Retina (tissue), 1 donor: ENCODE measurements around the gene SLC7A6.
A peak's percentile ranks its signal among the peaks of the same experiment; 100 is the strongest.

ENCODE experiments used
- DNase-seq: peaks from one replicate; pipeline ENCODE4 v3.0.0-alpha.2; 2016

SLC7A6 gene

DNA sequence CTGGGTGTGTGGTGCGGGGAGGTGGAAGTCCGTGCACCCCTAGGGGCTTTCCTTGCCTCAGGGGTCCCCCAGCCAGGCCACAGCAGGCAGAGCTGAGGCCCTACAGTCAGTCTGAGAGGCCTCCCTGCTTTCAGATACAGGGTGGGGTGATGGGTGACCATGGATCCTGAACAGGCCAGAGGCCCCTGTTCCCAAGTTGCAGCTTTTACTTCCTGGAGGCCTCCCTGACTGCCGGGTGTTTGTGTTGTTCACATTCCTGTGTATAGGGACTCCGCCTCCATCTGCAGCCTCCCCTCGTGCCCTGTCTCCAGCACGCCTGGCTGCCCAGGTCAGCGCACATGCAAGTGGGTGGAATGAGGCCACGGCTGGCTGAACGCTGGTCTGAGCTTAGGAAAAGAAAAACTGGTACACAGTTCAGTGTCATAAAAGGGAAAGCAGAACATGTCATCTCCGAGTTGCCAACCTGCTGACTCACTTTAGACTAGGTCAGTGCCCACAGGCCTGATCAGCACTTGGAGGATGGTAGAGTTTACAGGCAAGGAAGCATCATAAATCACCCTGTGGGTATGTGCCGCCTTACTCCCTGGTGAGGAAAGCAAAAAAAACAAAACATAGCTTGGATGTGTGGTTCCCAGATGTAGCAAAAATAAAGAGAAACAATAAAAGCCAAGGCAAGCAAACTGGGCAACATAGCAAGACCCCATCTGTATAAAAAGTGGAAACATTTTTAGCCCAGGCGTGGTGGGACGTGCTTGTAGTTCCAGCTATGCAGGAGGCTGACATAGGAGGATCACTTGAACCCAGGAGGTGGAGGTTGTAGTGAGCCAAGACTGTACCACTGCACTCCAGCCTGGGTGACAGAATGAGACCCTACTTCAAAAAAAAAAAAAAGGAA lies 6.2 kb upstream of the SLC7A6 start:
- peak; percentile 83 for DNase-seq

DNA sequence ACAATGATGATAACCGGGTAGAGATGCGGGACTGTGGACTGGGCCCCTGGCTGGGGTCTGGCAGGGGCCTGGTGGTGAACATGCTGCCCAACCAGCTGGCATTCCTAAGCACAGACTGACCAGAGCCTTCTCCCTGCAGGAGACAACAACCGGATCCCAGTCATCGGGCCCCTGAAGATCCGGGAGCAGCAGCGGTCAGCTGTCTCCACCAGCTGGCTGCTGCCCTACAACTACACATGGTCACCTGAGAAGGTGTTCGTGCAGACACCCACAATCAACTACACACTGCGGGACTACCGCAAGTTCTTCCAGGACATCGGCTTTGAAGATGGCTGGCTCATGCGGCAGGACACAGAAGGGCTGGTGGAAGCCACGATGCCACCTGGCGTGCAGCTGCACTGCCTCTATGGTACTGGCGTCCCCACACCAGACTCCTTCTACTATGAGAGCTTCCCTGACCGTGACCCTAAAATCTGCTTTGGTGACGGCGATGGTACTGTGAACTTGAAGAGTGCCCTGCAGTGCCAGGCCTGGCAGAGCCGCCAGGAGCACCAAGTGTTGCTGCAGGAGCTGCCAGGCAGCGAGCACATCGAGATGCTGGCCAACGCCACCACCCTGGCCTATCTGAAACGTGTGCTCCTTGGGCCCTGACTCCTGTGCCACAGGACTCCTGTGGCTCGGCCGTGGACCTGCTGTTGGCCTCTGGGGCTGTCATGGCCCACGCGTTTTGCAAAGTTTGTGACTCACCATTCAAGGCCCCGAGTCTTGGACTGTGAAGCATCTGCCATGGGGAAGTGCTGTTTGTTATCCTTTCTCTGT lies 5.1 kb upstream of the SLC7A6 start:
- DNase-seq, result no peak

DNA sequence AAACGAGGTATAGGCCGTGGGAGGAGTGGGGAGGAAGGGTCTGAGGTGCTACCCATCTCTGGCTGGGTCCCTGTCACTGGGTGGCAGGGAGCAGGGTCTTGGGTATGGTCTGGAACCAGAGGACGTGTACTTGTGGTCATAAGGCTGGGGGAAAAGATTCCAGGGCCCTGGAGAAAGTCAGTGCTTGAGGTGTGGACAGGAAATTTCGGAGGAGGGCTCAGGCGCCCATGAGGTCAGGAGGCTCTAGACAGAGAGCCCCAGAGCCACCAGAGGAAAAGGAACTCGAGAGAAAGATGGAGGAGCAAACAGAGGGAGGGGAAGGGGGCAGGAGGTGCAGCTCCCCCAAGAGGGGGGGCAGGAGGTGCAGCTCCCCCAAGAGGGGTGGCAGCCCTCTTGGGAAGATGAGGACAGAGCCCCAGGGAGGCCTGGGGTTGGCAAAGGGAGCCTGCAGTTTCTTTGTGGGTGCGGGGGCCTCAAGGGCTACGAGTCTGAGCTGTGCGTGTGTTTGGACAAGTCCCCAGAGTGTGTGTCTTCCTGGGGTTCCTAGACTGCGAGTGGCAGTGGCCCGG lies 683 bp upstream of the SLC7A6 start:
- DNase-seq, result no peak

DNA sequence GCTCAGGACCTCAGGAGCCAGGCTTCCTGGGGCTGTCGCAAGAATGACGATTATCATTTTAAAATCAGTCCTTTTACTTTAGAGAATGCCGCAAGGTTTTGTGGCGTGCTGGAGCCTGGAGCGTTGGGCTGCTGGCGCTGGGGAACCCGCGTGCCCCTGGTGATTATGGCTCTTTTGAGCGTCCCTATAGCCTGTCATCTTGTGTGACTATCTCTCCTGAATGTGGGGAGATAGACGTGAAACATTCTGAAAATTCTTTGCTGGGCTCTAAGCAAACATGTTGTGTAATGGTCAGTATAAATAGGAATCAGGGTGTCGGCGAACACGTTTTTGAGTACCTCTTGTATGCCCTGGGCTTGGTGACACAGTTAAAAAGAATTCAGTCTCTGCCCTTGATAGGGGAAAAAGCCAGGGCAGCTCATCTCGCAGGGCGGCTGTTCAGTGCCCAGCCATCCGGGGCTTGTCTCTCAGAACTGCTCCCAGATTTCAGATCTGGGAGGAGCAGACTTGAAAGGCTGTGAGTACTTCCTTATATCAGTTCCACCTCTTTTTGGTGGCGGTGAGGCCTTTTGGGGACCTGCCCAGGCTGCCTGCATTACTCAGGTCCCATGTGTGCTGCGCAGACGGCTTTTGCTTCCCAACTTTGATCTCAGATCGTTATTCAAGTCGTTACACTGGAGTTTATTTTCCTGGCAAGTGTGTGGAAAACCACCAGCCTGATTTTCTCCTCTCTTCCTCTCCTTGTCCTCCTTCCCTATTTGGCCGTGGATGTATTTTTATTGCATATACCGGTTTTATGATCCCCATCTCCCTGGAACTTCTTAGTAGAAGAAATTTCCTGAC lies 973 bp downstream of the SLC7A6 start:
- no peak for DNase-seq

DNA sequence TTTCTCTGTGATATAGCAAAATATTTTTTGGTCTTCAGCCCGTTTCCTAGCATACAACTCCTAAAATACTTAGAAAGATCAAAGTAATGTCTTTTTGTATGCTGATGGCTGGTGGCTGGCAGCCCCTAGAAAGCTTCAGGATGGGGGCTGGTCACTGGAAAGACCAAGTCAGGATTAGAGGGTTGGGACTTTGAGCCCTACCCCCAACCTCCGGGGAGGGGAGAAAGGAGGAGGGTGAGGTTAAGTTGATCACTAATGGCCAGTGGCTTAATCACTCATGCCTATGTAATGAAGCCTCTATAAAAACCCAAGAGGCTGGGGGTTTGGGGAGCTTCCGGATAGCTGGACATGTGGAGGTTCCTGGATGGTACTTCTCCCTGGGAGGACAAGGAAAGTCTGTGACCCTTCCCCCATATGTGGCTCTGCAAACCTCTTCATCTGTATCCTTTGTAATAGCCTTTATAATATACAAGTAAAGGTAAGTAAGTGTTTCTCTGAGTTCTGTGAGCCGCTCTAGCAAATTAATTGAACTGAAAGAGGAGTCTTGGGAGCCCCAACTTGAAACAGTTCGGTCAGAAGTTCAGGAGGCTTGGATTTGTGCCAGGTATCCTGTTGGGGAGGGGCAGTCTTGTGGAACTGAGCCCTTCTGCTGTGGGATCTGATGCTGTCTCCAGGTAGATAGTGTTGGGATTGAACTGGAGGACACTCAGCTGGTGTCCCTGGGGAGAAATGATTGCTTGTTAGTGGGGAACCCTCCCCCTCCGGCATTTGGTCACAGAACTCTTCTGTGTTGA lies 3.5 kb downstream of the SLC7A6 start:
- DNase-seq, result no peak

DNA sequence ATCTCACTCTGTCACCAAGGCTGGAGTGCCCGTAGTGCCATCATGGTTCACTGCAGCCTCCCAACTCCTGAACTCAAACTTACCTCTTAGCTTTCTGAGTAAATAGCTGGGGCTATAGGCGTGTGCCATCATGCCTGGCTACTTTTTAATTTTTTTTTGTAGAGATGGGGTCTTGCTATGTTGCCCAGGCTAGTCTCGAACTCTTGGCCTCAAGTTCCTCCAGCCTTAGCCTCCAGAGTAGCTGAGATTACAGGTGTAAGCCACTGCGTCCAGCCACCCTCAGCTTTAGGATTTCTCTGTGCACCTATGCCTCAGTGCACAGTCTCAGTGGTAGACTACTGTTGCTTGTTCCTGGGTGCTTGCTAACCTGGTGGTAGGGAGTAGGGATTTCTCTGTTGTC lies 5.5 kb downstream of the SLC7A6 start:
- no peak for DNase-seq

DNA sequence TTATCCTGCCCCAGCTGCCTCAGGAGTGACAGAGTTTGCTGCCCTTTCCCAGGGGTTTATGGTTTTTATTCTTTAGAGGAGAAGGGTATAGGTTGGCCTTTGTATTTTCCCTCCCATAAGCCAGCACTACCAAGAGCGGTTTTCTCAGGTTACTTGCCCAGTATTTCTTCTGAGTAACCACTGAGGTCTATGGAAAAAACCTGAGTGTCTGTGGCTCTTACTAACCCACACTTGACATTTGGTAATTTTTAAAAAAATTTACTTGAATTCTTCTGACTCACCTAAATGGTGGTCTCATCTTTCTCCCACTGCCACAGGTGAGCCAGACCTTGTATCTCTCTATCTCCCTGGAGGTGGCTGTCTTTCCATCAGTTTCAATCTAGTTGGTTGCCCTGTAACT lies 6.0 kb downstream of the SLC7A6 start:
- no peak for DNase-seq

DNA sequence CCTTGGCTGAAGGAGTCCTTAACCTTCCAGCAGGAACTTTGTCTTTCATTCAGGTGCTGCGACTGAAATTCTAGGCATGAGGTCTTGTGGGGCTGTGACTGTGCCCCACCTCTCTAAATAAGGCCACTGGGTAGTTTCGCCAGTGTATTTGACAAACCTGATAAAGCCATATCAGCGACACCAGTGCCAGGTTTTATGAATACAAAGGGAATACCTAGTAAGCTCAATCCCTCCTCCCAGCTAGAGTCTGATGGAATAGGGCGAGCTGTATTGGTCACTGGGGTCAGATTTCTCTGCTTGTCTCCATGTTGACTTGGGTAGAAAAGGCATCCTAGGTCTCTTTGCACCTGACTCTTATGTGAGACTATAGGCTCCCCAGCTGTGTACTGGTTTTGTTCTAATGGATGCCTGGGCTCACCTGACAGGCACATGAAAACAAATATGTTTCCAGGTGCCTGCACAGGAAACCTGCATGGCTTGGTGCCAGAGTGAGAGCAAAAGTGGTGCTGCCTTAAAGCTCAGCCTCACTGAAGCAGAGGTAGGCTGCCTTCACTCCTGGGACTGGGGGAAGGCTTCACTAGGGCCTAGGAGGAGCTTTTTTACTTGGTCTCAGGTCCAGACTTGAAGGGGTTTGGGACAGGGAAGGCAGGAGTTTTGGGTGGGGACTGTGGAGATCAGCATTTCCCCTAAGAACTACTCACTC lies 8.3 kb downstream of the SLC7A6 start:
- DNase-seq, result no peak

DNA sequence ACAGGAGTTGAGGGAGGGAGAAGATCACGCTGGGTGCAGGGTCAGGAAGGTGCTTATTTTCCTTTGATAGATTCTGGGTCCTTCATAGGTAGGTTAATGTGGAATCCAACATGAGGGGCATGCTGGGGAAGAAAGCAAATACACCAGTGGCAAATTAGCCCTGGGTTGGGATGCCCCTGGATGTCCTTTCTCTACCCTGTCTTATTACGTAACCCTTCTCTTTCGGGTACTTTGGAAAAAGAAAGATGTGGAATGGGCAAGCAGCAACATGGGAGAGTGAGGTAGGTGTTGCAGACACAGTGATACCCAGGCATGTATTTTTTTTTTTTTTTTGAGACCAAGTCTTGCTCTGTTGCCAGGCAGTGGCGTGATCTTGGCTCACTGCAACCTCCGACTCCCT lies 9.1 kb downstream of the SLC7A6 start:
- no peak for DNase-seq

DNA sequence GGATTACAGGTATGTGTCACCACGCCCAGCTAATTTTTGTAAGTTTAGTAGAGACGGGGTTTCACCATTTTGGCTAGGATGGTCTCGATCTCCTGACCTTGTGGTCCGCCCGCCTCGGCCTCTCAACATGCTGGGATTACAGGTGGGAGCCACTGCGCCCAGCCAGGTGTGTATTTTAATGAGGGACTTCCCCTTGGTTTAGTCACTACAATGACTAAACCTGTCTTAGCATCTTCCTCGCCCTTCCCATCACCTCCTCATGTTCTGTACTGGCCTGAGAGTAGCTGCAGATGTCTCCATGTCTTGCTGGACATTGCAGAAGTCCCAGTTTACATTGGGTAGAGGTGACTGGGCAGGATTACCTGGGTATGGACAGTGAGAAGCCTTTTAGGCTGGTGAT lies 9.6 kb downstream of the SLC7A6 start:
- no peak for DNase-seq

DNA sequence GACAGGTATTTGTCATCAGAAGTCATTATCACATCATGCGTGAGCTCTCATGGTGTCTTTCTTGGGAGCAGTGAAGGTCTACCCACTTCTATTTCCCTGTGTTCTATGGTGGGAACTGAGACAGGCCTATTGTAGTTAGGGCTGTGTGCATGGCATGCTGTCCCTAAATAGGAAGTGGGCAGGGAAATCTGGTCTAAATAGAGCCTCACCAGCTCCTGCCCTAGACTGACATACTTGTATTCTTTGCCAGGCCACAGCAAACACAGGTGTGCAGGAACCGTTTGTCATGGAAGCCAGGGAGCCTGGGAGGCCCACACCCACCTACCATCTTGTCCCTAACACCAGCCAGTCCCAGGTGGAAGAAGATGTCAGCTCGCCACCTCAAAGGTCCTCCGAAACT lies 10.1 kb downstream of the SLC7A6 start:
- no peak for DNase-seq

DNA sequence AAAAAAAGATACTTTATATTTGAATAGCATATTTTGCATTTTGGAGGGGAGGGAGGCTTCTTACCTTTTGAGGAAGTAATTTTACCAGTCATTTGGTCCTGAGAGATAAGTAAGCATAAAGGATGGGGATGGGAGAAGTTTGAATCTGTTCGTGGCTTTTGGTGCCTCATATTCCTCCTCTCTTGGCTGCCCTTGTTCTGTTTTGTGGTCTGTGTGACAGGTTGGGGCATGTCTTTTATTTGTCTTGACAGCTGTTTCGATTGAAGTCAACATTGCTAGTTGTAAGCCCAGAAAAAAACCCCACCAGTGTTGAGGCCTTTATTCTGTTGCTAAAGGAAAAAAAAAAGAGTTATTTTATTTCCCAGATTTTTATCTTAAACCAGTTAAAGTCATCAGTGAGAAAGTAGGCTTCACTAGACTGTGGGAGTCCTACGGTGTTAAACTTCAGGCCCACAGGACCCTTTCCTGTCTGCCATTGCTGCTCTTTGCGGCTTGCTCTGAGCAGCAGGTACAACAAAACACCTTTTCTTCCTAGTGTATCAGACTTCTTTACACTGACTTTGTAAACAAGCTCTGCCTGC lies 11.4 kb downstream of the SLC7A6 start:
- DNase-seq, result no peak

DNA sequence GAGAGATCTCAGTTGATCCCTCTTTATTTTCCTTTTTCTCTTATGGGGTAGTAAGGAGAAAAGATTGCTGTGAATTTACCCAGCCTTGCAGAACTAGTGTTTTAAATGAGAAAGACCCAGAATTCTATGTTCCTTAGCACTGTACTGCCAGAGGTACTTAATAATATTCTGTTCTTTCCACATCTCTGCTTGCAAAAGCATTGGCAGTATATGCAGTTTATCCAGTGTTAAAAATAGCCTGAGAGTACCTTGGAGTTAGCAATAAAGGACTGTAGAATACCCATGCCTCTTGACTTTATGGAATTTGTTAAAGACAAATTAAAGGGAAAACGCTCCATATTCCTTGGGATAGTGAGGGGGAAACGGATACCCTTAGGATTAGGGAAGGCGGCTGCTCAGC lies 11.9 kb downstream of the SLC7A6 start:
- DNase-seq, result no peak

DNA sequence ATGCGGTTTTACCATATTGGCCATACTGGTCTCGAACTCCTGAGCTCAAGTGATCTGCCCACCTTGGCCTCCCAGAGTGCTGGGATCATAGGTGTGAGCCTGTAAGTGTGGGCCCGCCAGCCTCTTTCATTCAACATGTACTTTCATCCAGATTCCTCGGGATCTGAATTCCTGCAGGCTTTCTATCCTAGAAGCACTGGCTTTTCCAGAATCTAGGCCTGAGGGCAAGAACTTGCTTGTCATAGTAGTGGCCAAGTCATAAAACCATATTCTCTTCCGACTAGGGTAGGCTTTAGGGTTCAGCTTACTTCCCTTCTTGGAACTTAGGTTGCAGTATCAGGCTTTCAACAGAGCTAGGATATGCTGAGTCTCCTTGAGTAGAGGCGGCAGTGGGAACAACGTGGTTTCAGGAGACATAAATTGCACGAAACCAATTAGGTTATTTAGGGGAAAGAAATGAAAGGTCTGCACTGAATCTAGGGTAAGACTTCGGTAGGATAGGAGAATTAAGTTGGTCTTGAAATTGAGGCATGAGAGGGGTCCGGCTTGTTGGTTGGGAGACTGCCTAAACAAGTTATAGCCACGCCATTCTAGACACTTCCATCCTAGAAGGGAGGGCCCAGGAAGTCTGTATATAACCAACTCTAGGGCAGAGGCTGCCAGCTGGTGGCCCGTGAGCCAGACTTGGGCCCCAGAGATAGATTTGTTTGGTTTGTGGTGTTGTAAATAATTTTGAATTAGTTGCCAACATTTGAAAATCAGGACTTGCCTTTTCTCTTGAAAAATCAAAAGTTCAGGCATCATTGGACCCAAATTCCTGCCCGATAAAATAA lies 15.6 kb downstream of the SLC7A6 start:
- DNase-seq, result no peak

DNA sequence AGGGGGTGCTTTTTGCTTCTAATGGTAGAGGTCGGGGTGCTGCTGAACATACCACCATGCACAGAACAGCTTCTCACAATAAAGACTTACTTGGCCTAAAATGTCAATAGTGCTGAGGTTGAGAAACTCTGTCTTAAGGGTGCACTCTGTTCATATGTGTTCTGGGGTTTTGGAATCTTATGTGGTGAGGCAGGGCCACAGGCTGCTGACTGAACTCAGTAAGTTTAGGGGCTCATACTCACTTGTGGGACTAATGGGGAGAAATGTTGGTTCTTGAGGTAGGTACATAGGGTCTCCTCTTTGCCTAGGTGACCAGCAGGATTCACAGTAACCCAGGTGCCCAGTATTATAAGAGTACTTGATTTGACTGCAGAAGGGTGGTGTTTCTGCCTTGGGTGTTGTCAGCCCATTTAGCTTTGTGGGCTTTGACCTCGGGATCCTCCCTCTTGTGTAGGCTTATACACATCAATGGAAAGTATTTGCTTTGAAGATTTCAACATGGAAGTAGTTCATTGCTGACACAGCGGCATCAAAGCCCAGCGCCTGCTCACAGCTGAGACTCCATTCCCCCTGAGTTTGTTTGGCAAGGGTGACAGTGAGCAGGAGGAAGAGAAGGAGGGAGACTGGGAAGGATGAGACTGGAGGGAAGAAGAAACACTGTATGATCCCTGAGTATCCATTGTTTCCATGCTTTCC lies 17.2 kb downstream of the SLC7A6 start:
- no peak for DNase-seq

DNA sequence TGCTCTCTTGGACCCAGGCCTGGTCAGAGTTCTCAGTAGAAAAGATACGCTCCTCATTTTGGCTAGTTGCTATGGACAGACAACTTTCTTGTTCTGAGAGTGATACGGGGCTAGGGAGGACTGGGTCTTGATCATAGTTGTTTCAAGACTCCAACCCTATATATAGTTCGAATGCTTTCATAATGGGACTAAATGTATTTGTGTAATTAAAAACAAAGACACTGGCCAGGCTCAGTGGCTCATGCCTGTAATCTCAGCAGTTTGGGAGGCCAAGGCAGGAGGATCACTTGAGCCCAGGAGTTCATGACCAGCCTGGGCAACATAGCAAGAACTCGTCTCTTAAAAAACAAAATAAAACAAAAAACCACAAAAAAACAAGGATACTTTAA lies 17.7 kb downstream of the SLC7A6 start:
- no peak for DNase-seq

DNA sequence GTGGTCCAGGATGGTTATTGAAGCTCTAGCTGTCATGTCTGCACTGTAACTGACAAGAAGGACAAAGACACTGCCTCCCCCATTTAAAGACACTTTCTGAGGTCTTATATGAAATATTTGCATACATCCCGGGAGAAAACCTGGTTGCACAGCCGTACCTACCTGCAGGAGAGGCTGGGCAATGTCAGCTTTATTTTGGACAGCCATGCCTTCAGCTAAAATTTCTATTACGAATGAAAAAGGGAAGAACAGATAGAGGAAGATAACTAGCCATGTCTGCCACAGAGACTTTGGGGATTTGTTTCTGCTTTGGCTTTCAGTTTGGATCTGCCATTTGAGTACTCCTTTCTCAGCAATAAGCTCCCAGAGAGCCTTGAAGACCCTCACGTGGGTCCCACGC lies 19.0 kb downstream of the SLC7A6 start:
- DNase-seq, result no peak

DNA sequence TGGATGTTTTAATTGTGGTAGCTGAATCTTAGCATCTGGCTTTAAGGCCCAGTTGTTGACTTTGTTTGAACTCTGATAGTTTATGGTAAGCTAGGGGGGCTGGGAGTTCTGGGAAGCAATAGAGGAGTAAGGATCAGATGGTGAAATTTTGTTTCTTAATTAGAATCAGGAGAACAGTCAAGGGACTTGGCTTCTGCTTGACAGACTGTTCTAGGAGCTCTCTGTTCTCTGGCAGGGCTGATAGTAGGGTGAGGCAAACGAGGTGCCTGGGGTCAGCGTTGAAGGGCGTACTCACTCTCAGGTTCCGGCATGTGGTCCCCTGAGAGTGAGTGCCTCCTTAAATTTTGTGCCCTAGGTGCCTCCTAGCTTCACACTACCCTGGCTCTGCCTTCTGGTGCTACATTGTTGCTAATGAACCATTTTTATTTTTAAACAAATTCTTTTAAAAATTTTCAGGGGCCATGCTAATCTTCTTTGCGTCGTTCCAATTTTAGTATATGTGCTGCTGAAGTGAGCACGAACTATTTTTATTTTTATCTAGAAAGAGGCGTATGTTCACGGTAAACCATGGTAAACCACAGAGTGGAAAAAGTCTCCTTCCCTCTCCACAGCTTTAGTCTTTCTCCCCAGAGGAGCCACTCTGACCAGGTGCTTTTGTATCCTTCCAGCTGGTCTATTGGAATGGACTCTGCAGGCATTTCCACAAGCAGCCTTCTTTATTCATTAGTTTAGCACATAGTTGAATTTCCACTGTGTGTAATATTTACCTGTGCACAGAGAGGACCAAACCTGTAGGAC lies 19.7 kb downstream of the SLC7A6 start:
- no peak for DNase-seq

DNA sequence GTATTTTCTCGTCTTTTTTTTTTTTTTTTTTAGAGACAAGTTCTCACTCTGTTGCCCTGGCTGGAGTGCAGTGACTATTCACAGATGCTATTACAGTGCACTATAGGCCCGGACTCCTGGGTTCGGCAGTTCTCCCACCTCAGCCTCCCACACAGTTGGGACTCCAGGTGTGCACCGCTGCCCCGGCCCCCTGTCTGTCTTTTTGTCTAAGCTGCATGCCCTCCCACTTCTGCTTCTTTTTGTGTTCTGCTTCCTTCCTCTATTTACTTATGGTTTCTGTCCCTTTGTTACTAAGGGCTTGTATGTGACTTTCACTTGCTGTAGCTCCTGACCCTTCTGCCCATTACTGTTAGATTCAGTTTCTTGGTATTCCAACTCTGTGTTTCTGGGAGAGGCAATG lies 20.5 kb downstream of the SLC7A6 start:
- no peak for DNase-seq
